Cortex of kidney (tissue), 1 donor: ENCODE results near the gene RET.

Source experiments
- DNase-seq: peaks from one replicate; lab custom pipeline; 2025; lab: John Stamatoyannopoulos, UW

RET gene

GRCh38 chr10:43120929-43121314, 44.1 kb downstream of the RET start:
- DNase-seq: no peak

GRCh38 chr10:43121444-43121843, 44.6 kb downstream of the RET start:
- no peak for DNase-seq

GRCh38 chr10:43122096-43122495, 45.2 kb downstream of the RET start:
- DNase-seq: no peak

- DNase-seq: no peak
These were observed 46.0 kb downstream of the RET start for GRCh38 chr10:43122826-43123225.

- DNase-seq: no peak
These were observed 46.7 kb downstream of the RET start for GRCh38 chr10:43123361-43124093.

GRCh38 chr10:43124094-43124521, 47.2 kb downstream of the RET start:
- no peak for DNase-seq

- DNase-seq: no peak
These were observed 47.9 kb downstream of the RET start for GRCh38 chr10:43124574-43125273.

GRCh38 chr10:43125274-43125845, 48.5 kb downstream of the RET start:
- DNase-seq: no peak

- no peak for DNase-seq
These were observed 49.2 kb downstream of the RET start for GRCh38 chr10:43125881-43126731.

- no peak for DNase-seq
These were observed 50.0 kb downstream of the RET start for GRCh38 chr10:43126759-43127424.

- DNase-seq: no peak
These were observed 50.6 kb downstream of the RET start for GRCh38 chr10:43127442-43127841.

- no peak for DNase-seq
These were observed 51.5 kb downstream of the RET start for GRCh38 chr10:43128331-43128730.

GRCh38 chr10:43128958-43129706, 52.3 kb downstream of the RET start:
- no peak for DNase-seq

GRCh38 chr10:43130770-43131171, 53.9 kb downstream of the RET start:
- DNase-seq: no peak

GRCh38 chr10:43131256-43131655, 54.4 kb downstream of the RET start:
- DNase-seq: no peak

- no peak for DNase-seq
These were observed 55.0 kb downstream of the RET start for GRCh38 chr10:43131906-43132305.

- no peak for DNase-seq
These were observed 56.3 kb downstream of the RET start for GRCh38 chr10:43132867-43133787.

- DNase-seq: no peak
These were observed 57.4 kb downstream of the RET start for GRCh38 chr10:43134126-43134905.

GRCh38 chr10:43135064-43135463, 58.2 kb downstream of the RET start:
- no peak for DNase-seq
